ENCODE measurements around the gene TSPAN32.

Gene TSPAN32

DNA sequence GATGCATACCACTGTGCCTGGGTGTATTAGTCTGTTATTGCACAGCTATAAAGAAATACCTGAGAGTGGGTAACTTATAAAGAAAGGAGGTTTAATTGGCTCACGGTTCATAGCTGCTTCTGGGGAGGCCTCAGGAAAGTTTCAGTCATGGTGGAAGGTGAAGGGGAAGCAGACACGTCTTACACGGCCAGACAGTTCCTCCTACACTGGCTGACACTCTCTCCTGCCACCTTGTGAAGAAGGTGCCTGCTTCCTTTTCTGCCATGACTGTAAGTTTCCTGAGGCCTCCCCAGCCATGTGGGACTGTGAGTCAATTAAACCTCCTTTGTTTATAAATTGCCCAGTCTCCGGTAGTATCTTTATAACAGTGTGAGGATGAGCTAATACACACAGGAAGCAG, 41.7 kb downstream of the TSPAN32 start:
- TF ChIP-seq ZNF565 (CRISPR knock-in tag; conservative IDR thresholded peaks at IDR 0.05; ENCODE audit: low read depth) (no peak), ZFP3 (CRISPR knock-in tag; IDR thresholded peaks at IDR 0.05) (no peak), GLIS3 (CRISPR knock-in tag; IDR thresholded peaks at IDR 0.05) (no peak), TOX (CRISPR knock-in tag; IDR thresholded peaks at IDR 0.05; ENCODE audit: borderline replicate concordance) (no peak), SNAI2 (CRISPR knock-in tag; IDR thresholded peaks at IDR 0.05) (no peak), ISL1 (CRISPR knock-in tag; IDR thresholded peaks at IDR 0.05) (no peak), ZNF70 (CRISPR knock-in tag; IDR thresholded peaks at IDR 0.05) (no peak), ZC3H10 (CRISPR knock-in tag; IDR thresholded peaks at IDR 0.05) (no peak), BACH2 (CRISPR knock-in tag; IDR thresholded peaks at IDR 0.05; ENCODE audit: borderline replicate concordance) (no peak), TCF4 (CRISPR knock-in tag; IDR thresholded peaks at IDR 0.05; ENCODE audit: borderline replicate concordance) (no peak), ZNF8 (CRISPR knock-in tag; IDR thresholded peaks at IDR 0.05) (no peak)
- TF ChIP-seq, protein P1, sequence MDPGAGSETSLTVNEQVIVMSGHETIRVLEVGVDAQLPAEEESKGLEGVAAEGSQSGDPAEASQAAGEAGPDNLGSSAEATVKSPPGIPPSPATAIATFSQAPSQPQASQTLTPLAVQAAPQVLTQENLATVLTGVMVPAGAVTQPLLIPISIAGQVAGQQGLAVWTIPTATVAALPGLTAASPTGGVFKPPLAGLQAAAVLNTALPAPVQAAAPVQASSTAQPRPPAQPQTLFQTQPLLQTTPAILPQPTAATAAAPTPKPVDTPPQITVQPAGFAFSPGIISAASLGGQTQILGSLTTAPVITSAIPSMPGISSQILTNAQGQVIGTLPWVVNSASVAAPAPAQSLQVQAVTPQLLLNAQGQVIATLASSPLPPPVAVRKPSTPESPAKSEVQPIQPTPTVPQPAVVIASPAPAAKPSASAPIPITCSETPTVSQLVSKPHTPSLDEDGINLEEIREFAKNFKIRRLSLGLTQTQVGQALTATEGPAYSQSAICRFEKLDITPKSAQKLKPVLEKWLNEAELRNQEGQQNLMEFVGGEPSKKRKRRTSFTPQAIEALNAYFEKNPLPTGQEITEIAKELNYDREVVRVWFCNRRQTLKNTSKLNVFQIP (CRISPR knock-in tag; IDR thresholded peaks at IDR 0.05; ENCODE audit: borderline replicate concordance, low read depth), result no peak
- TF ChIP-seq, protein P2, sequence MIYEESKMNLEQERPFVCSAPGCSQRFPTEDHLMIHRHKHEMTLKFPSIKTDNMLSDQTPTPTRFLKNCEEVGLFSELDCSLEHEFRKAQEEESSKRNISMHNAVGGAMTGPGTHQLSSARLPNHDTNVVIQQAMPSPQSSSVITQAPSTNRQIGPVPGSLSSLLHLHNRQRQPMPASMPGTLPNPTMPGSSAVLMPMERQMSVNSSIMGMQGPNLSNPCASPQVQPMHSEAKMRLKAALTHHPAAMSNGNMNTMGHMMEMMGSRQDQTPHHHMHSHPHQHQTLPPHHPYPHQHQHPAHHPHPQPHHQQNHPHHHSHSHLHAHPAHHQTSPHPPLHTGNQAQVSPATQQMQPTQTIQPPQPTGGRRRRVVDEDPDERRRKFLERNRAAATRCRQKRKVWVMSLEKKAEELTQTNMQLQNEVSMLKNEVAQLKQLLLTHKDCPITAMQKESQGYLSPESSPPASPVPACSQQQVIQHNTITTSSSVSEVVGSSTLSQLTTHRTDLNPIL (CRISPR knock-in tag; IDR thresholded peaks at IDR 0.05; ENCODE audit: low read depth), result no peak
- TF ChIP-seq, protein P3, sequence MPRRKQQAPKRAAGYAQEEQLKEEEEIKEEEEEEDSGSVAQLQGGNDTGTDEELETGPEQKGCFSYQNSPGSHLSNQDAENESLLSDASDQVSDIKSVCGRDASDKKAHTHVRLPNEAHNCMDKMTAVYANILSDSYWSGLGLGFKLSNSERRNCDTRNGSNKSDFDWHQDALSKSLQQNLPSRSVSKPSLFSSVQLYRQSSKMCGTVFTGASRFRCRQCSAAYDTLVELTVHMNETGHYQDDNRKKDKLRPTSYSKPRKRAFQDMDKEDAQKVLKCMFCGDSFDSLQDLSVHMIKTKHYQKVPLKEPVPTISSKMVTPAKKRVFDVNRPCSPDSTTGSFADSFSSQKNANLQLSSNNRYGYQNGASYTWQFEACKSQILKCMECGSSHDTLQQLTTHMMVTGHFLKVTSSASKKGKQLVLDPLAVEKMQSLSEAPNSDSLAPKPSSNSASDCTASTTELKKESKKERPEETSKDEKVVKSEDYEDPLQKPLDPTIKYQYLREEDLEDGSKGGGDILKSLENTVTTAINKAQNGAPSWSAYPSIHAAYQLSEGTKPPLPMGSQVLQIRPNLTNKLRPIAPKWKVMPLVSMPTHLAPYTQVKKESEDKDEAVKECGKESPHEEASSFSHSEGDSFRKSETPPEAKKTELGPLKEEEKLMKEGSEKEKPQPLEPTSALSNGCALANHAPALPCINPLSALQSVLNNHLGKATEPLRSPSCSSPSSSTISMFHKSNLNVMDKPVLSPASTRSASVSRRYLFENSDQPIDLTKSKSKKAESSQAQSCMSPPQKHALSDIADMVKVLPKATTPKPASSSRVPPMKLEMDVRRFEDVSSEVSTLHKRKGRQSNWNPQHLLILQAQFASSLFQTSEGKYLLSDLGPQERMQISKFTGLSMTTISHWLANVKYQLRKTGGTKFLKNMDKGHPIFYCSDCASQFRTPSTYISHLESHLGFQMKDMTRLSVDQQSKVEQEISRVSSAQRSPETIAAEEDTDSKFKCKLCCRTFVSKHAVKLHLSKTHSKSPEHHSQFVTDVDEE (CRISPR knock-in tag; IDR thresholded peaks at IDR 0.05), result no peak
- TF ChIP-seq, protein P4, sequence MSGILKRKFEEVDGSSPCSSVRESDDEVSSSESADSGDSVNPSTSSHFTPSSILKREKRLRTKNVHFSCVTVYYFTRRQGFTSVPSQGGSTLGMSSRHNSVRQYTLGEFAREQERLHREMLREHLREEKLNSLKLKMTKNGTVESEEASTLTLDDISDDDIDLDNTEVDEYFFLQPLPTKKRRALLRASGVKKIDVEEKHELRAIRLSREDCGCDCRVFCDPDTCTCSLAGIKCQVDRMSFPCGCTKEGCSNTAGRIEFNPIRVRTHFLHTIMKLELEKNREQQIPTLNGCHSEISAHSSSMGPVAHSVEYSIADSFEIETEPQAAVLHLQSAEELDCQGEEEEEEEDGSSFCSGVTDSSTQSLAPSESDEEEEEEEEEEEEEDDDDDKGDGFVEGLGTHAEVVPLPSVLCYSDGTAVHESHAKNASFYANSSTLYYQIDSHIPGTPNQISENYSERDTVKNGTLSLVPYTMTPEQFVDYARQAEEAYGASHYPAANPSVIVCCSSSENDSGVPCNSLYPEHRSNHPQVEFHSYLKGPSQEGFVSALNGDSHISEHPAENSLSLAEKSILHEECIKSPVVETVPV (CRISPR knock-in tag; IDR thresholded peaks at IDR 0.05), result no peak
- no peak for ATAC-seq

DNA sequence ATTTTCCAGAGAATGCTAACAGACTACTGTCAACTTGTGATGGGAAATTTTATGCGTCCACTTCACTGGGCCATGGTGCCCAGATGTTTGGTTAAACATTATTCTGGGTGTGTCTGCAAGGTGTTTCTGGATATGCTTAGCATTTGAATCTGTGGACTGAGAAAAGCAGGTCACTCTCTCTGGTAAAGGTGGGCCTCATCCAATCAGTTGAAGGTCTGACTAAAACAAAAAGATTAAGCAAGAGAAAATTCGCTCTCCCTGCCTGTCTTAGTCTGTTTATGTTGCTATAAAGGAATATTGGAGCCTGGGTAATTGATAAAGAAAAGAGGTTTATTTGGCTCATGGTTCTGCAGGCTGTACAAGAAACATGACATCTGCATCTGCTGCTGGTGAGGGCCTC, 43.2 kb downstream of the TSPAN32 start:
- TF ChIP-seq CSDC2 (CRISPR knock-in tag; IDR thresholded peaks at IDR 0.05) (no peak), TOX (CRISPR knock-in tag; IDR thresholded peaks at IDR 0.05; ENCODE audit: borderline replicate concordance) (no peak), ZNF565 (CRISPR knock-in tag; conservative IDR thresholded peaks at IDR 0.05; ENCODE audit: low read depth) (no peak), TCF4 (CRISPR knock-in tag; IDR thresholded peaks at IDR 0.05; ENCODE audit: borderline replicate concordance) (no peak), SNAI2 (CRISPR knock-in tag; IDR thresholded peaks at IDR 0.05) (no peak), PPARA (CRISPR knock-in tag; IDR thresholded peaks at IDR 0.05; ENCODE audit: borderline replicate concordance) (no peak)
- TF ChIP-seq, protein P2 (CRISPR knock-in tag; IDR thresholded peaks at IDR 0.05; ENCODE audit: low read depth), result no peak
- TF ChIP-seq, protein P3 (CRISPR knock-in tag; IDR thresholded peaks at IDR 0.05), result no peak
- TF ChIP-seq, protein P4 (CRISPR knock-in tag; IDR thresholded peaks at IDR 0.05), result no peak
- TF ChIP-seq, protein P5, sequence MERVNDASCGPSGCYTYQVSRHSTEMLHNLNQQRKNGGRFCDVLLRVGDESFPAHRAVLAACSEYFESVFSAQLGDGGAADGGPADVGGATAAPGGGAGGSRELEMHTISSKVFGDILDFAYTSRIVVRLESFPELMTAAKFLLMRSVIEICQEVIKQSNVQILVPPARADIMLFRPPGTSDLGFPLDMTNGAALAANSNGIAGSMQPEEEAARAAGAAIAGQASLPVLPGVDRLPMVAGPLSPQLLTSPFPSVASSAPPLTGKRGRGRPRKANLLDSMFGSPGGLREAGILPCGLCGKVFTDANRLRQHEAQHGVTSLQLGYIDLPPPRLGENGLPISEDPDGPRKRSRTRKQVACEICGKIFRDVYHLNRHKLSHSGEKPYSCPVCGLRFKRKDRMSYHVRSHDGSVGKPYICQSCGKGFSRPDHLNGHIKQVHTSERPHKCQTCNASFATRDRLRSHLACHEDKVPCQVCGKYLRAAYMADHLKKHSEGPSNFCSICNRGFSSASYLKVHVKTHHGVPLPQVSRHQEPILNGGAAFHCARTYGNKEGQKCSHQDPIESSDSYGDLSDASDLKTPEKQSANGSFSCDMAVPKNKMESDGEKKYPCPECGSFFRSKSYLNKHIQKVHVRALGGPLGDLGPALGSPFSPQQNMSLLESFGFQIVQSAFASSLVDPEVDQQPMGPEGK (CRISPR knock-in tag; IDR thresholded peaks at IDR 0.05; ENCODE audit: borderline replicate concordance), result no peak
- TF ChIP-seq, protein P1 (CRISPR knock-in tag; IDR thresholded peaks at IDR 0.05; ENCODE audit: borderline replicate concordance, low read depth), result no peak
- ATAC-seq, result no peak

Measured in SK-N-SH treated with all-trans-retinoic acid at 6 μM for 48 hours (cell line).